CD14-positive monocyte (primary cell): ENCODE measurements around the gene QKI. TPM values are rescaled to one million over a fixed set of nuclear protein-coding genes. Genes with fewer than 3 reads are reported as not detected.

Experiments used
- DNase-seq, 3 donors: peaks; one replicate each; pipeline ENCODE4 v3.0.0-alpha.2; 2011 to 2022
- H2AFZ ChIP-seq: 2 replicates; pipeline ENCODE4 v1.6.0; 2012; ENCODE audit warnings: mild to moderate bottlenecking, low read depth, low read length, inconsistent platforms; ENCODE audit not compliant: insufficient read depth, poor library complexity, severe bottlenecking
- H3K27ac ChIP-seq, 2 donors: 1 replicate in 1 of 2; 2 replicates in 1 of 2; pipeline ENCODE4 v1.5.1; 2012 to 2013; ENCODE audit warnings: low read length in 2 of 2, control low read depth in 1 of 2, inconsistent platforms in 1 of 2, low read depth in 1 of 2, mild to moderate bottlenecking in 1 of 2
- H3K27me3 ChIP-seq, 2 donors: one replicate each; pipeline versions ENCODE4 v1.6.0 to v1.6.1; 2011 to 2013; ENCODE audit warnings: low read length in 2 of 2; ENCODE audit not compliant: control insufficient read depth in 2 of 2, insufficient read depth in 2 of 2
- H3K36me3 ChIP-seq, 2 donors: replicated peaks in 1 of 2; 1 replicate in 1 of 2; 2 replicates in 1 of 2; pipeline versions ENCODE4 v1.5.1 to v1.6.1; 2012 to 2013; ENCODE audit warnings: low read length in 2 of 2, control low read depth in 1 of 2, inconsistent platforms in 1 of 2, mild to moderate bottlenecking in 1 of 2; ENCODE audit not compliant: insufficient read depth in 2 of 2, control insufficient read depth in 1 of 2
- H3K4me1 ChIP-seq, 2 donors: 1 replicate in 1 of 2; 2 replicates in 1 of 2; pipeline versions ENCODE4 v1.5.1 to v1.6.1; 2012 to 2013; ENCODE audit warnings: low read length in 2 of 2, control low read depth in 1 of 2, inconsistent platforms in 1 of 2, mild to moderate bottlenecking in 1 of 2, moderate library complexity in 1 of 2; ENCODE audit not compliant: insufficient read depth in 2 of 2, control insufficient read depth in 1 of 2
- H3K4me2 ChIP-seq: replicated peaks from 2 replicates; pipeline ENCODE3; 2012; ENCODE audit warnings: low read length, moderate library complexity, mild to moderate bottlenecking; ENCODE audit not compliant: poor library complexity, severe bottlenecking; ENCODE audit errors: extremely low read depth
- H3K4me3 ChIP-seq, 3 experiments: fragments of 200-600 bp in 1 of 3; sonication (generic) in 1 of 3; replicated peaks in 1 of 3; 1 replicate in 2 of 3; 2 replicates in 1 of 3; pipeline ENCODE4 v1.5.1; 2011 to 2013; ENCODE audit warnings: low read length in 3 of 3, mild to moderate bottlenecking in 3 of 3, control low read depth in 2 of 3, low read depth in 2 of 3, inconsistent platforms in 1 of 3, moderate library complexity in 1 of 3
- H3K79me2 ChIP-seq: 2 replicates; pipeline ENCODE4 v1.6.0; 2012; ENCODE audit warnings: mild to moderate bottlenecking, control low read depth, inconsistent platforms, low read length, moderate library complexity; ENCODE audit not compliant: insufficient read depth
- H3K9ac ChIP-seq: 2 replicates; pipeline ENCODE4 v1.6.0; 2017; ENCODE audit warnings: low read length, mild to moderate bottlenecking; ENCODE audit not compliant: insufficient read depth, poor library complexity, severe bottlenecking
- H3K9me3 ChIP-seq, 2 donors: replicated peaks in 1 of 2; 1 replicate in 1 of 2; 2 replicates in 1 of 2; pipeline versions ENCODE4 v1.5.1 to v1.6.1; 2012 to 2013; ENCODE audit warnings: low read length in 2 of 2, control low read depth in 1 of 2; ENCODE audit not compliant: control insufficient read depth in 1 of 2, insufficient read depth in 1 of 2
- H4K20me1 ChIP-seq: 2 replicates; pipeline ENCODE4 v1.6.0; 2012; ENCODE audit warnings: mild to moderate bottlenecking, low read length, control low read depth, moderate library complexity; ENCODE audit not compliant: insufficient read depth
- H3K27ac Mint-ChIP-seq, 7 donors: one replicate each; pipeline ENCODE4 v1.8.0; 2020; ENCODE audit warnings: mild to moderate bottlenecking in 7 of 7, mixed read lengths in 7 of 7, moderate library complexity in 6 of 7, inconsistent platforms in 2 of 7
- H3K27me3 Mint-ChIP-seq, 3 donors: one replicate each; pipeline ENCODE4 v1.8.0; 2021 to 2022; ENCODE audit warnings: low read depth in 3 of 3, mild to moderate bottlenecking in 3 of 3, mixed read lengths in 3 of 3, moderate library complexity in 3 of 3, inconsistent platforms in 1 of 3
- H3K36me3 Mint-ChIP-seq, 2 donors: one replicate each; pipeline ENCODE4 v1.8.0; 2020; ENCODE audit warnings: mixed read lengths in 2 of 2, inconsistent platforms in 1 of 2, mild to moderate bottlenecking in 1 of 2
- H3K4me1 Mint-ChIP-seq: one replicate; pipeline ENCODE4 v1.8.0; 2020; ENCODE audit warnings: mild to moderate bottlenecking, mixed read lengths
- H3K4me3 Mint-ChIP-seq, 2 donors: one replicate each; pipeline ENCODE4 v1.8.0; 2020; ENCODE audit warnings: mild to moderate bottlenecking in 2 of 2, mixed read lengths in 2 of 2, moderate library complexity in 1 of 2
- H3K9me3 Mint-ChIP-seq, 7 donors: one replicate each; pipeline ENCODE4 v1.8.0; 2020 to 2022; ENCODE audit warnings: mixed read lengths in 7 of 7, mild to moderate bottlenecking in 6 of 7, moderate library complexity in 6 of 7, inconsistent platforms in 2 of 7
- WGBS: methylation state at CpG from one replicate; pipeline ENCODE4 v1.1.5; 2013; ENCODE audit warnings: missing lambda C conversion rate; ENCODE audit not compliant: insufficient coverage; 5-methylcytosine and 5-hydroxymethylcytosine counted together
- intact Hi-C, 2 donors: fragments of 100-400 bp; cut with micrococcal nuclease; formaldehyde crosslinking; loops; one replicate each; pipeline versions ENCODE4 v1.15.0 to v1.15.1; 2023
- polyA plus RNA-seq, 3 donors: library from polyadenylated mRNA; depleted of rRNA in 1 of 3; unstranded in 2 of 3; stranded (reverse) in 1 of 3; fragments of 300-500 nt in 2 of 3; fragments of >200 nt in 1 of 3; fragmentation: Illumina TruSeq in 2 of 3; gene quantifications; 1 replicate in 2 of 3; 2 replicates in 1 of 3; pipeline ENCODE4 v1.2.3, GENCODE V29; 2012 to 2021
- TF ChIP-seq, protein P1 (sequence below): fragments of 200-600 bp; IDR thresholded peaks from one replicate; pipeline ENCODE4 v1.8.0; 2022; ENCODE audit warnings: antibody characterized with exemption, mild to moderate bottlenecking

QKI gene
- polyA plus RNA-seq, 3 donors = 24.3 to 154 (median 71.8) TPM

DNA sequence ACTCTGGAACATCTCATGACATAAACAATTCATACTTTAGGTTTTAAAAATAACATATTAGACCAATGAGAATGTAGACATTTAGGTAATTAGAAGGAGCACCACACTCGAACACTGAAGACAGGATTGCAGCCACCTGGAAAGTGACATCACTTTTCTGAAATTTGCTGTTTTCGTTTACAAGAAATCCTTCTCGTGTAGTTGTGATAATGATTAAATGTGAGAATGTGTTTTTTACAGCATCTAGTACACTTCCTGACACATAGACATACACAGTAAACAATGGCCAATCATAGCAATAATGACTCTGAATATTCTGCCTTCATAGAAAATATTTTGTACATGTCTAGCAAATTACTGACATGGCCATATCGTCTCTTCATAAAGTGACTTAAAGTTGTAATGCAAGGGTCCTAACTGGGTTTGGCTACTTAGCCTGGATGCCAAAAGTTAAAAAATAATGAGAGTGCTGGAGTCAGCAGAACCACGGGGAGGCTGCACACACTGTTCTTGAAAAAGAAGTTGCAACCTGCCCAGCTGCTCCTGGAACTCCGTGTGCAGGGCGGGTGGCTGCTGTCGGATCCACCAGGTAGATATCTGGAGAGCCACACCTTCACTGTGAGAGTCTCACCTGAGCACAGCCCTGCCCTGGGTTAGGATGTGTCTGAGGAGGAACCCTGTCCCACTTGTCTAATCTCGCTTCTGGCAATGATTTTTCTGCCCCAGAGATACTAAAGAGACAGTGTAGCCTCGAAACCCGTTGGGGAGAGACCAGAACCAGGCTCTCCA is 212.9 kb downstream of the QKI start:
- no peak overlapping the region for H3K9ac ChIP-seq
- H3K9me3 Mint-ChIP-seq = peaks cover 2 to 31% (median 24%) of the 10 kb centered on the region in 7 donors
- H3K4me1 ChIP-seq = no peaks in the 10 kb centered on the region
- H3K4me1 Mint-ChIP-seq = no peaks in the 10 kb centered on the region
- TF ChIP-seq, protein P1, sequence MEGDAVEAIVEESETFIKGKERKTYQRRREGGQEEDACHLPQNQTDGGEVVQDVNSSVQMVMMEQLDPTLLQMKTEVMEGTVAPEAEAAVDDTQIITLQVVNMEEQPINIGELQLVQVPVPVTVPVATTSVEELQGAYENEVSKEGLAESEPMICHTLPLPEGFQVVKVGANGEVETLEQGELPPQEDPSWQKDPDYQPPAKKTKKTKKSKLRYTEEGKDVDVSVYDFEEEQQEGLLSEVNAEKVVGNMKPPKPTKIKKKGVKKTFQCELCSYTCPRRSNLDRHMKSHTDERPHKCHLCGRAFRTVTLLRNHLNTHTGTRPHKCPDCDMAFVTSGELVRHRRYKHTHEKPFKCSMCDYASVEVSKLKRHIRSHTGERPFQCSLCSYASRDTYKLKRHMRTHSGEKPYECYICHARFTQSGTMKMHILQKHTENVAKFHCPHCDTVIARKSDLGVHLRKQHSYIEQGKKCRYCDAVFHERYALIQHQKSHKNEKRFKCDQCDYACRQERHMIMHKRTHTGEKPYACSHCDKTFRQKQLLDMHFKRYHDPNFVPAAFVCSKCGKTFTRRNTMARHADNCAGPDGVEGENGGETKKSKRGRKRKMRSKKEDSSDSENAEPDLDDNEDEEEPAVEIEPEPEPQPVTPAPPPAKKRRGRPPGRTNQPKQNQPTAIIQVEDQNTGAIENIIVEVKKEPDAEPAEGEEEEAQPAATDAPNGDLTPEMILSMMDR = no peak
- no peak overlapping the region for H3K4me2 ChIP-seq
- no peak overlapping the region for H3K27ac ChIP-seq
- H3K27ac Mint-ChIP-seq = no peak overlapping the region
- H3K27me3 Mint-ChIP-seq = peaks cover 30 to 50% (median 45%) of the 10 kb centered on the region in 3 donors
- H4K20me1 ChIP-seq = no peaks in the 10 kb centered on the region
- H2AFZ ChIP-seq = no peak overlapping the region
- no peaks in the 10 kb centered on the region for H3K79me2 ChIP-seq
- H3K9me3 ChIP-seq = peaks cover 16 to 23% of the 10 kb centered on the region in 2 donors
- H3K36me3 ChIP-seq = no peaks in the 10 kb centered on the region
- no peak overlapping the region for H3K4me3 ChIP-seq
- no peak for DNase-seq
- intact Hi-C loops = no loop called here
- H3K27me3 ChIP-seq = peaks cover 9 to 32% of the 10 kb centered on the region in 2 donors
- H3K36me3 Mint-ChIP-seq = peaks cover 0 to 7% of the 10 kb centered on the region in 2 donors
- 93% methylated on average over 6 of the region's 11 CpGs for WGBS
- H3K4me3 Mint-ChIP-seq = no peak overlapping the region
